GM18909 (cell line): ENCODE data around the gene SAMD9.
"Not testable (repeated sequence)": the region's sequence is repeated elsewhere in the genome, so short reads cannot be mapped to it uniquely, and the experiment has no call there.

ENCODE experiments used
- ATAC-seq: cut with Tn5 transposase; IDR thresholded peaks from one replicate; pipeline ENCODE4 v1.9.1; 2021; ENCODE audit warnings: mild to moderate bottlenecking; ENCODE audit not compliant: unreplicated experiment, poor library complexity

Gene SAMD9

DNA sequence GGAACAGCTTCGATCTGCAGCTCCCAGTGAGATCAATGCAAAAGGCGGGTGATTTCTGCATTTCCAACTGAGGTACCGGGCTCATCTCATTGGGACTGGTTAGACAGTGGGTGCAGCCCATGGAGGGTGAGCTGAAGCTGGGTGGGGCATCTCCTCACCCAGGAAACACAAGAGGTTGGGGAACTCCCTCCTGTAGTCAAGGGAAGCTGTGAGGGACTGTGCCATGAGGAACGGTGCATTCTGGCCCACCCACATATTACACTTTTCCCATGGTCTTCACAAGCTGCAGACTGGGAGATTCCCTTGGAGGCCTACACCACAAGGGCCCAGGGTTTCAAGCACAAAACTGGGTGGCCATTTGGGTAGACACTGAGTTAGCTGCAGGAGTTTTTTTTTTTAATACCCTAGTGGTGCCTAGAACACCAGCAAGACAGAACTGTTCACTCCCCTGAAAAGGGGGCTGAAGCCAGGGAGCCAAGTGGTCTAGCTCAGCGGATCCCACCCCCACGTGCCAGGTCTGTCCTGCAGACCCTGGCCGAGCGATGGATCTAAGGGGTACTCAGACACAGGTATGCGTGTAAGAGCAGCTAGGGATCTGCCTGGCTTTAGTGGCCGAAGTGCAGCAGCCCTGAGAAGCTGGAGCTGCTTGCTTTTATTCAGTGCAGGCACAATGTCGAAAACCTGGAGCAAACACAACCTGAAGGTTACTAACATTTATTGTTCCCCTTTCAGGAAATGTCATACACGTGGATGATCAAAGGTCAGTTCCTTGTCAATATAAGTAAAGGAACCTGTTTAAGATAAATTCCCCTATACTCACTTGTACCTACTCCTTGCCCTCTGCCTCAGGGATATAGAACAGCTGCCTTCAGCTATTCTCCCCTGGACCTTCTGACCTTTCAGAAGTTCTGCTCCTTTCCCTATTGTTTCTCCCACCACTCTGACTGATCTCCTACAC is 3.1 kb upstream of the SAMD9 start:
- no peak for ATAC-seq

DNA sequence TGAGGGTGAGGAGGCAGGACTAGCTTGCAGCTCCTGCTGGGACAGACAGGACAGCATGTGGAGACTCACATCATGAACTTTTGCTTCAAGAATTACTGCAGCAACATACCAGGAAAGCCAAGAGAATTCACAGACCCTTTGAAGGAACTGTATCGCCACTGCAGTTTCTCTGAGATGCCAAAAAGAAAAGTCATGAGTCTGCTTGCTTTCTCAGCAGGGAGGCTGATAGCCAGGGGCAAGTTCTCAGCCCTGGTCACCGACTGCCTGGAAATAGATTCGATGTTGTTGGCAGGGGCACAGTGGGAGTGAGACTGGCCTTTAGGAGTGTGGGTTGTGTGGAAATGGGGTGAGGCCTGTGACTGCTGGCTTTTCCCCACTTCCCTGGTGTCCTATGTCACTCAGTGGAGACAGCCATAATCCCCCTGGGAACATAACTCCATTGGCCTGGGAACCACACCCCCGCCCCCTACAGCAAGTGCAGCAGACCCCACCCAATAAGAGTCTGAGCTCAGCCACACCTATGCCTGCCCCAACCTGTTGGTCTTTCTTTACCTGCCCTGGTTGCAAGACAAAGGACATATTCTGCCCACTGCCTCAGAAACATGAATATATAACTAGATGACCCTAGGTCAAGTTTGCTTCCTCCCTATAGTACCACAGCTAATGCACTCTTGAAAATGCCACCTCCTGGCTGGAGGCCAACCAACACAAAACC is 1.6 kb upstream of the SAMD9 start:
- ATAC-seq = no peak

DNA sequence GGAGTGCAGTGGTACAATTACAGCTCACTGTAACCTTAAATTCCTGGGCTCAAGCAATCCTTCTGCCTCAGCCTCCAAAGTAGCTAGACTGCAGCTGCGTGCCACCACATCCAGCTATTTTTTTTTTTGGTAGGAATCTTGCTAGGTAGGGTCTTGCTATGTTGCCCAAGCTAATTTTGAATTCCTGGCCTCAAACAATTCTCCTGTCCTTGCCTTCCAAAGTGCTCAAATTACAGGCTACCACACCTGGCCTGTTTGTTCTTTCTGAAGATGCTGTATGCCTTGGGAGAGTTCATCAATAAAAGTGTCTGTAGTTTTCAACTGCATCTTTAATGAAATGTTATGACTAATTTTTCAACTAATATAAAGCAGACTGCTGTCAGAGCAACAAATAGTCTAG is 452 bp downstream of the SAMD9 start:
- ATAC-seq = no peak

DNA sequence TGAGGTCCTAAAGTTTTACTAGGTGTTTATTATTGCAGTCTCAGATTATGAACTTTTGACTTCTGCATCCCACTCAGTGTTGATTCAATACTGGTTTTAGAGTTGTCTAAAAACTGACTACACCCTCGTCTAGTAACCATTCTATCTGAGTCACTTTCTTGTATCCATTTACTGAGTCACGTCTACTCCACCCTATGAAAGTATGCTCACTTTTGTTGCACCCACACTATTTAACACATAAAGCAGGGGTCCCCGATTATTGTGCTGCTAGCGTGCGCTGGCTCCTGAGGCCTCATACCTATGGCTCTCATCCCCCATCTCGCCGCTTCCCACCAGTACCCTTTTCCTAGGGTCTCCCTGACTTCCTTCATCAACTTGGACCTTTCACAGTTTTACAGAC is 2.0 kb downstream of the SAMD9 start:
- ATAC-seq = no peak

DNA sequence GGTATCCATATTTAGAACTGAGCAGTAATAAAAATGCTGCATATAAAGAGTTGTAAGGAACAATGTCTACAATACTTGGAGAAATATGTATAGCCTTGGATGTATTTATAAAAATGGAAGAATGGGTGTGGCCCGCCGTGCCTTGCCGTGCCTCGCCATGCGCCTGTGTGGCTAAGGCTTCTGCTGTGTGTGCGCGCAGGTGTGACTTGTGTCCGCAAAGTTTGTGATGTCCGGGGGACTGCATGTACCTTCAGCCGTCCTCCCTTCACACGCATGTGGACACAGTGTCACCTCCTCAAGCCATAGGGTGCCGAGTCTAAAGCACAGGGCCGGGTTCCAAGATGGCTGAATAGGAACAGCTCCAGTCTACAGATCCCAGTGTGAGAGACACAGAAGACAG is 9.8 kb downstream of the SAMD9 start:
- no peak for ATAC-seq

DNA sequence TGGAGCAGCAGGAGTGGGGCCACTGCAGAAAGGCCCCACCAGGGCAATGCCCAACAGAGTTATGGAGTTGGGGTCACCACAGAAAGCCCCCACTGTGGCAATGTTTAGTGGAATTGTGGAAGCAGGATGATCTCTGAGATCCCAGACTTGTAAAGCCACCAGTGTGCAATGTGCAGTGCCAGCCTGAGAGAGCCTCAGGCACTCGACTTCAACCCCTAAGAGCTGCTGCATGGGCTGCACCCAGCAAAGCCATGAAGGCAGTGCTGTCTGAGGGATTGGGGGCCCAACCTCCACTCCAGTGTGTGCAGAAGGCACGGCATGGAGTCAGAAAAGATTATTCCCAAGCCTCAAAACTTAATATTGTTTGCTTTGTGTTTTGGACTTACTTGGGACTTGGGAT is 20.4 kb downstream of the SAMD9 start:
- no peak for ATAC-seq

DNA sequence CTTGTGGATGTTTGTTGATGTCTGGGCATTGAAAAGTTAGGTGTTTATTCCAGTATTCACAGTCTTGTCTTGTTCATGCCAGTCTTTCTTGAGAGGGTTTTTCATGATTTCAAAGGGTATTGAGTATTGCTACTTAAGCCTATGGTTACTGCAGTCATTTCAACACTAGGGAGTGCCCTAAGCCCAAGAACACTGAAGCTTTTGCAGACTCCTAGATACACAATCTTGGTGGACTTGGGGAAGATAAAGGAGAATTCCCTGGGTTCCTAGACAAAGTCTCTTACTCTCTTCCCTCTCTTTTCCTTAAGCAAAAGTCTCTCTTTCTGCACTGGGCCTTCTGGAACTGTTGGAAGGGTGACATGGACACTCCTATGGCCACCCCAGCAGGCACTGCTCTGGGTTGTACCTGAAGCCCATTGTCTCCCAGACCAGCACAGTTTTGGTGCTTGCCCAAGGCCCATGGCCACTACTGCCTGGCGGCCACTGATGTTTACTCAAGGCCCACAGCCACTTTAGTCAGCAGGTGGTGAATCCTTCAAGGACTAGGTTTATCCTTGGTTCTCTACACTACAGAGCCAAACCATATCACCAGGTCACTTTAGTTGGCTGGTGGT is 24.9 kb downstream of the SAMD9 start:
- peak; percentile 65 for ATAC-seq

DNA sequence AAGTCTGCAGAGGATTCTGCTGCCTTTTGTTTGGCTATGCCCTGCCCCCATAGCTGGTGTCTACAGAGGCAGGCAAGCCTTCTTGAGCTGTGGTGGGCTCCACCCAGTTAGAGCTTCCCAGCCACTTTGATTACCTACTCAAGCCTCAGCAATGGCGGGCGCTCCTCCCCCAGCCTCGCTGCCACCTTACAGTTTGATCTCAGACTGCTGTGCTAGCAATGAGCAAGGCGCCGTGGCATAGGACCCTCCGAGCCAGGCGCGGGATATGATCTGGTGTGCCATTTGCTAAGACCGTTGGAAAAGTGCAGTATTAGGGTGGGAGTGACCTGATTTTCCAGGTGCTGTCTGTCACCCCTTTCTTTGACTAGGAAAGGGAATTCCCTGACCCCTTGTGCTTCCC is 44.4 kb downstream of the SAMD9 start:
- not testable (repeated sequence) for ATAC-seq

DNA sequence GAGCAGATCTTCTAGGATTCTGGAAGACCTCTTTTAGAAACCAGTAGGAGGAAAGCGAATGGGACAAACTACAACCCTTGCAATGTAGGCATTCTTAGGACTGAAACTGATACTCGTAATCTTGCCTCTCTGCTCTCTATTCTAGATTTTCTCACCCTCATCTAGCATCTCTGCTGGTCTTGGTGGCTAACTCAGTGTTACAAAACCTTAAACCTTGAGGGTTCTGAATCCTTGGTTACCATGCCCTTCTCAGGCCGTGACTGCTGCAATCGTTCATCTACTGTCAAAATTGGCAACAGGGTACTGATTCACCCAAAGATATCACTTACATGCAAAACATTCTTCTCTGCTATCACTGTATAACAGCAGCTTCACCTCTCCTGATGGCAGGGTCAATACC is 55.2 kb downstream of the SAMD9 start:
- no peak for ATAC-seq

DNA sequence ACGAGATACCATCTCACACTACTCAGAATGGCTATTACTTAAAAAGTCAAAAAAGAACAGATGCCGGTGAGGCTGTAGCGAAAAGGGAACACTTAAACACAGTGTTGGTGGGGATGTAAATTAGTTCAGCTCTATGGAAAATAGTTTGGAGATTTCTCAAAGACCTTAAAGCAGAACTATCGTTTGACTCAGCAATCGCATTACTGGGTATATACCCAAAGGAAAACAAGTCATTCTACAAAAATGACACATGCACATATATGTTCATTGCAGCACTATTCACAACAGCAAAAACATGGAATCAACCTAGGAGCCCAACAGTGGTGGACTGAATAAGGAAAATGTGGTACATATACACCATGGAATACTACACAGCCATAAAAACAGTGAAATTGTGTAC is 56.9 kb downstream of the SAMD9 start:
- no peak for ATAC-seq

DNA sequence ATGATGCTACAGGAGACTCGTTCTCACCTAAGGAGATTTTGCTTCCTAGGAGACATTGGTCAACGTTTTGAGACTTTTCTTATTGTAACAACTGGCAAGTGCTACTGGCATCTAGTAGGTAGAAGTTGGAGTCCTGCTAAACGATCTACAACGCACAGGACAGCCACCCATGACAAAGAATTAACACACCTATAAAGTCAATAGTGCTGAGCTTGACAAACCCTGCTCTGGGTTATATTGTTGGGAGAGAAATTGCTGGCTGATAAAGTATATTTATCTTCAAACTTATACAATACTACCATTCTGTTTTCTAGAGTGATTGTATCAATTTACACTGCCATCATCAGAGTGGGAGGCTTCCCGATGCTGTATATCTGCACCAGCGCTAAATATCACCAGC is 57.8 kb downstream of the SAMD9 start:
- ATAC-seq = no peak

DNA sequence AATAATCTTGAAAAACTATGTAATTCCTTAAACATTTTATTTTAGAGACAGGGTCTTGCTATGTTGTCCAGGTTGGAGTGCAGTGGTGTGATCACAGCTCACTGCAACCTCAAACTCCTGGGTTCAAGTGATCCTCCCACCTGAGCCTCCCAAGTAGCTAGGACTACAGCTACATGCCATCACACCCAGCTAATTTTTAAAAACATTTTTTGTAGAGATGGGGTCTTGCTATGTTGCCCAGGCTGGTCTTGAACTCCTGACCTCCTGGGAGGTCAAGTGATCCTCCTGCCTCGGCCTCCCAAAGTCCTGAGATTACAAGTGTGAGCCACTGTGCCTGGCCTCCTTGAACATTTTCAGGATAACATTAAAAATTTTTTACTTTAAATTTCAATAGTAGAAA is 61.2 kb downstream of the SAMD9 start:
- ATAC-seq = not testable (repeated sequence)

DNA sequence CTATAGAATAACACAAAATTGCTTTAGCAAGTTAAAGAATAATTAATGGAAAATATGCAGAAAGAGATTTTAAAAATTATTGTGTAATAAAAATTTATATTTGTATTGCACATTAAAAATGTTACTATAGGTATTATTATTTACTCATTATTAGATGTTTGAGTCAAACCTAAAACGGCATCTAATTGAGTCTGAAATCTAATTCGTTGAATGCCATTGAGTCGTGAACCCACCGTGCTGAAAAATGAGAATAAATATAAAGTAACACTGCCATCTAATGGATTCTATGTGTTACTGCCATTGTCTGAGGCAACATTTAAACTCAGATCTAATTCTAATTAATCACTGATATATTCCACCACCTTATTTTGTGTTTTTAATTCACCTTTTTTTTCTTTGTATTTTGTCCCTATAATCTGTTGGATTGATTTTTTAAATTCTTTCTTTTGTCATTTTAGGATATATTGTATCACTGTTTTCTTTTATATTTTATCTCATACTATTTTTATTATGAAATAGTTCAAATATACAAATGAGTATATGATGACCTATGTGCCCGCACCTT is 62.2 kb downstream of the SAMD9 start:
- peak; percentile 82 for ATAC-seq

DNA sequence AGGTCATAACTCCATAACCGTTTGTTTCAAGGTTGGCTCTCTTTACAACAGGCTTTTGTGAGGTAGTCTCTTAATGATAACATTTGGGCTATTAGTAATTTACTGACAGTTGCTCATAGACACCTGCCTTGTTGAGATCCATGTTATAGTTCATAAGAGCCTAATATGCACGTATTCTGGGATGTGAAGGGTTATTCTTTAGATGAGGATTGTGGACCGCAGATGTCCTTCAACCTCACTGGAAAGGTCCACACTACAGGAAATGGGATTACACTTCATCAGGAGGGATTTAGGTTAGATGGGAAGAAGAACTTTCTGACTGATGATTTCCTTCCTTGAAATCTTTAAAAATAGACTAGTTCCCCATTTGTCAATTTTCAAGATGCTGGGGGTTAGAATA is 62.8 kb downstream of the SAMD9 start:
- no peak for ATAC-seq

DNA sequence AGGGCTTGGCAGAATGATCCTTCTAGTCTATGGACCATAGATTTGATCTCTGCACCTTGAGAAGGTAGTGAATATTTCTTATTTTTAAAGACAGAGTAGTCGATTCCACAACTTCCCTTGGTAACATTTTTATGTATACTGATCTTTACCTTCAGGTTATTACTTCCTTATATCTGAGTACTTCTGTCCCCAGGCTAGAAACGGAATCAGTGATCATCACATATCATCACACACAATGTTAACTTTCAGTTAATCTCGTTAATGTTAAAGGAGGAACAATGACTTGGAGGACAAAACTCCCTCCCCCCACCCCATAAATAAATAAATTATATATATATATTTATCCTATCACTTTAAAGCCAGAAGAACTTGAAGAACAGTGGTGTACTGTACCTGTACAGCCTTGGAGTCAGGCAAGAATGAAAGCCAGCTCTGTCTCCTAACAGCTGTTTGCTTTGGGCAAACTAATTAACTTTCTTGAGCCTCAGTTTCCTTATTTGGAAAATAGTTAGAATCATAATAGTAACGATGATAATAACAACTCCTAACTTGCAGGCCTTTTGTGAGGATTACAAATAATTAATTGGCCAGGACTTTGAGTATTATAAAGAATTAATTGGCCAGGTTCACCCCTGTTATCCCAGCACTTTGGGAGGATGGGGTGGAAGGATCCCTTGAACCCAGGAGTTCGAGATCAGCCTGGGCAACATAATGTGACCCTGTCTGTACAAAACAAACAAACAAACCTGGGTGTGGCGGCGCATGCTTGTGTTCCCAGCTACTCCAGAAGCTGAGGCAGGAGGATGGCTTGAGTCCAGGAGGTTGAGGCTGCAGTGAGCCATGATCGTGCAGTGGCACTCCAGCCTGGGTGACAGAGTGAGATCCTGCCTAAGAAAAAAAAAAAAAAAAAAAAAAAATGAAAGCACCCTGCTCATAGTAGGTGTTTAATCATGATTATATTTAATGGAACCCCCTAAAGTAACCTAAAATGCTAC is 63.5 kb downstream of the SAMD9 start:
- no peak for ATAC-seq

DNA sequence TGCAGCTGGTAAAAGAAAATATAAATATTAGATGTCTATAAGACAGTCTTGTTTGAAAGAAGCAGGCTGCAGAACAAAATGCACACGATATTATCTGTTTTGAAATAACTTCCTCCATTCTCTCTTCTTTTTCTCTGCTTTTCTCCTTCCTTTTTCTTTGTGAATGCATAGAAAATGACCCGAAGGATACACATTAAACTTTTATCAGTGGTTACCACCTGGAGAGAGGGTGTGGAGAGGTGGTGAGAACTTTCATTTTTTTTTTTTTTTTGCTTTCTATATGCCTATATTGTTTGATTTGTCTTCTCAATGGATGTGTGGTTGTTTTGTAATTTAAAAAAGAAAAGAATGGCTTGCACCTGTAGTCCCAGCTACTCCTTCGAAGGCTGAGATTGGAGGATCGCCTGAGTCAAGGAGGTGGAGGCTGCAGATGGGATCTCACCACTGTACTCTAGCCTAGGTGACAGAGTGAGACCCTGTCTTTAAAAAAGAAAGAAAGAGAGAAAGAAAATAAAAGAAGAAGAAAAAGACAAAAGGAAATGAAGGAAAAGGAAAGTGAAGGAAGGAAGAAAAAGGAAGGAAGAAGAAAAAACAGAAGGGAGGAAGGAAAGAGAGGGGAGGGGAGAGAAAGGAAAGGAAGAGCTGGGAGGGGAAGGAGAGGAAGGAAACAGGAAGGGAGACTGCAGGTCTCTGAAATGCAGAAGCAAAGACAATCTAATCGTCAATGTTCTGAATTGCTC is 64.4 kb downstream of the SAMD9 start:
- no peak for ATAC-seq

DNA sequence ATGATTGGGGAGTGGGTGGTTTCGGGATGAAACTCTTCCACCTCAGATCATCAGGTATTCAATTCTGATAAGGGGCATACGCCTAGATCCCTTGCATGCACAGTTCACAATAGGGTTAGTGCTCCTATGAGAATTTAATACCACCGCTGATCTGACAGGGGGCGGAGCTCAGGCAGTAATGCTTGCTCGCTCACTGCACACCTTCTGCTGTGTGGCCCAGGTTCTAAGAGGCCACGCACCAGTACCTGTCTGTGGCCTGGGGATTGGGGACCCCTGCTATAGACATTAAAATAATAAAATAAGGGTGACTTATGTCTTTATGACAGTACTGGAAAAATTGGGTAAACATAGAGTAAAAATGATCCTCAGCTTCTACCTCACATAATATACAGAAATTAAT is 66.1 kb downstream of the SAMD9 start:
- no peak for ATAC-seq
